Esophagus (tissue), 2 donors: Measurements from ENCODE around the gene TAF3. TPM values are rescaled to one million over a fixed set of nuclear protein-coding genes. Genes with fewer than 3 reads are reported as not detected.

ENCODE experiments used
- H3K27ac ChIP-seq, 2 donors: one replicate each; pipeline ENCODE4 v1.5.1; 2013; ENCODE audit warnings: low read depth in 2 of 2, mild to moderate bottlenecking in 2 of 2, inconsistent platforms in 1 of 2, low read length in 1 of 2, moderate library complexity in 1 of 2
- H3K27me3 ChIP-seq, 2 donors: one replicate each; pipeline ENCODE4 v1.6.1; 2013; ENCODE audit warnings: low read length in 2 of 2, control low read depth in 1 of 2, mild to moderate bottlenecking in 1 of 2; ENCODE audit not compliant: insufficient read depth in 2 of 2, control insufficient read depth in 1 of 2
- H3K36me3 ChIP-seq, 2 donors: one replicate each; pipeline ENCODE4 v1.6.1; 2013; ENCODE audit warnings: low read length in 1 of 2; ENCODE audit not compliant: control insufficient read depth in 2 of 2, insufficient read depth in 2 of 2
- H3K4me1 ChIP-seq, 2 donors: one replicate each; pipeline ENCODE4 v1.6.1; 2013; ENCODE audit warnings: low read length in 1 of 2; ENCODE audit not compliant: control insufficient read depth in 2 of 2, insufficient read depth in 2 of 2
- H3K4me3 ChIP-seq, 2 donors: one replicate each; pipeline ENCODE4 v1.5.1; 2013; ENCODE audit warnings: low read length in 2 of 2, mild to moderate bottlenecking in 2 of 2, low read depth in 1 of 2, moderate library complexity in 1 of 2
- H3K9me3 ChIP-seq, 2 donors: one replicate each; pipeline ENCODE4 v1.6.1; 2013; ENCODE audit warnings: mild to moderate bottlenecking in 2 of 2, low read depth in 1 of 2, low read length in 1 of 2, moderate library complexity in 1 of 2; ENCODE audit not compliant: control insufficient read depth in 2 of 2, insufficient read depth in 1 of 2
- WGBS, 2 donors: extraction: QIAGEN DNeasy Blood & Tissue Kit; methylation state at CpG; one replicate each; pipeline ENCODE4 v1.1.7; 2013; 5-methylcytosine and 5-hydroxymethylcytosine counted together
- polyA plus RNA-seq, 2 donors: library from polyadenylated mRNA; stranded (reverse); fragments of 200-250 nt; gene quantifications; one replicate each; pipeline ENCODE4 v1.2.3, GENCODE V29; 2013
- donor health status: healthy with polysubstance abuse.
- donor health status: Bipolar disorder and iron deficiency.

TAF3 gene
- polyA plus RNA-seq, 2 donors = 1.6 to 1.9 TPM

GRCh38 chr10:7950981-7951847 is 132.9 kb downstream of the TAF3 start:
- H3K27me3 ChIP-seq = no peaks in the 10 kb centered on the region
- no peak overlapping the region for H3K27ac ChIP-seq
- H3K9me3 ChIP-seq = no peaks in the 10 kb centered on the region
- H3K4me3 ChIP-seq = no peak overlapping the region
- H3K36me3 ChIP-seq = no peaks in the 10 kb centered on the region
- 91 to 93% methylated on average over 9 of the region's 9 CpGs for WGBS, 2 donors
- H3K4me1 ChIP-seq = peaks cover 0 to 3% of the 10 kb centered on the region in 2 donors

- H3K9me3 ChIP-seq = no peaks in the 10 kb centered on the region
- no peaks in the 10 kb centered on the region for H3K27me3 ChIP-seq
- WGBS, 2 donors = 96% methylated on average over 3 of the region's 3 CpGs
- peaks cover 0 to 3% of the 10 kb centered on the region in 2 donors for H3K4me1 ChIP-seq
- no peaks in the 10 kb centered on the region for H3K36me3 ChIP-seq
- H3K27ac ChIP-seq = no peak overlapping the region
- no peak overlapping the region for H3K4me3 ChIP-seq
Observed at GRCh38 chr10:7952266-7952665, 134.0 kb downstream of the TAF3 start.

- WGBS, 2 donors = 82 to 93% methylated on average over 4 of the region's 4 CpGs
- Histone ChIP-seq H3K4me3 (no peak overlapping the region), H3K27ac (no peak overlapping the region), H3K9me3 (no peaks in the 10 kb centered on the region), H3K36me3 (no peaks in the 10 kb centered on the region), H3K27me3 (no peaks in the 10 kb centered on the region), H3K4me1 (peaks cover 0 to 3% of the 10 kb centered on the region in 2 donors)
Observed at GRCh38 chr10:7953447-7953846, 135.1 kb downstream of the TAF3 start.

- Histone ChIP-seq H3K27ac (no peak overlapping the region), H3K27me3 (no peaks in the 10 kb centered on the region), H3K9me3 (no peaks in the 10 kb centered on the region), H3K36me3 (no peaks in the 10 kb centered on the region), H3K4me1 (peaks cover 0 to 3% of the 10 kb centered on the region in 2 donors), H3K4me3 (no peak overlapping the region)
- WGBS, 2 donors = 74 to 79% methylated on average over 1 of the region's 1 CpG
Observed at GRCh38 chr10:7955446-7955845, 137.1 kb downstream of the TAF3 start.

GRCh38 chr10:7956508-7956907 is 138.2 kb downstream of the TAF3 start:
- no peaks in the 10 kb centered on the region for H3K36me3 ChIP-seq
- no peaks in the 10 kb centered on the region for H3K27me3 ChIP-seq
- H3K27ac ChIP-seq = no peak overlapping the region
- no peaks in the 10 kb centered on the region for H3K9me3 ChIP-seq
- no peaks in the 10 kb centered on the region for H3K4me1 ChIP-seq
- H3K4me3 ChIP-seq = no peak overlapping the region

GRCh38 chr10:7957591-7957990 is 139.3 kb downstream of the TAF3 start:
- H3K36me3 ChIP-seq = no peaks in the 10 kb centered on the region
- WGBS, 2 donors = 77 to 84% methylated on average over 5 of the region's 5 CpGs
- H3K27me3 ChIP-seq = no peaks in the 10 kb centered on the region
- no peaks in the 10 kb centered on the region for H3K4me1 ChIP-seq
- no peak overlapping the region for H3K27ac ChIP-seq
- H3K4me3 ChIP-seq = no peak overlapping the region
- no peaks in the 10 kb centered on the region for H3K9me3 ChIP-seq

- 96 to 100% methylated on average over 5 of the region's 5 CpGs for WGBS, 2 donors
- Histone ChIP-seq H3K4me3 (no peak overlapping the region), H3K9me3 (no peaks in the 10 kb centered on the region)
Observed at GRCh38 chr10:7958442-7958841, 140.1 kb downstream of the TAF3 start.

GRCh38 chr10:7960108-7960507 is 141.8 kb downstream of the TAF3 start:
- no peak overlapping the region for H3K4me3 ChIP-seq
- no peaks in the 10 kb centered on the region for H3K4me1 ChIP-seq
- no peaks in the 10 kb centered on the region for H3K27me3 ChIP-seq
- H3K36me3 ChIP-seq = peaks cover 3 to 9% of the 10 kb centered on the region in 2 donors
- 81 to 82% methylated on average over 4 of the region's 4 CpGs for WGBS, 2 donors
- H3K27ac ChIP-seq = no peak overlapping the region
- no peaks in the 10 kb centered on the region for H3K9me3 ChIP-seq

More at GRCh38 chr10:7958442-7958841, 140.1 kb downstream of the TAF3 start:
- Histone ChIP-seq H3K27me3 (no peaks in the 10 kb centered on the region), H3K27ac (no peak overlapping the region), H3K36me3 (no peaks in the 10 kb centered on the region), H3K4me1 (no peaks in the 10 kb centered on the region)

- Histone ChIP-seq H3K9me3 (no peaks in the 10 kb centered on the region), H3K36me3 (peaks cover 3 to 9% of the 10 kb centered on the region in 2 donors), H3K4me1 (no peaks in the 10 kb centered on the region), H3K27me3 (no peaks in the 10 kb centered on the region), H3K27ac (no peak overlapping the region), H3K4me3 (no peak overlapping the region)
- WGBS, 2 donors = 83 to 84% methylated on average over 5 of the region's 5 CpGs
Observed at GRCh38 chr10:7962592-7962991, 144.3 kb downstream of the TAF3 start.

- no peak overlapping the region for H3K4me3 ChIP-seq
- H3K9me3 ChIP-seq = no peaks in the 10 kb centered on the region
- no peaks in the 10 kb centered on the region for H3K27me3 ChIP-seq
- peaks cover 3 to 9% of the 10 kb centered on the region in 2 donors for H3K36me3 ChIP-seq
- 91 to 98% methylated on average over 2 of the region's 2 CpGs for WGBS, 2 donors
- H3K4me1 ChIP-seq = peaks cover 0 to 2% of the 10 kb centered on the region in 2 donors
- no peak overlapping the region for H3K27ac ChIP-seq
Observed at GRCh38 chr10:7965457-7965856, 147.2 kb downstream of the TAF3 start.
